D721Med (cell line): ENCODE measurements around the gene DCAF6.
A peak's percentile ranks its signal among the peaks of the same experiment; 100 is the strongest.
"Not testable (repeated sequence)": the region's sequence is repeated elsewhere in the genome, so short reads cannot be mapped to it uniquely, and the experiment has no call there.

Source experiments
- DNase-seq: peaks from one replicate; pipeline ENCODE4 v3.0.0; 2011; ENCODE audit warnings: low spot score; ENCODE audit not compliant: insufficient read length
- FAIRE-seq: peaks from 2 replicates; lab custom pipeline; 2011; peaks lifted over from hg19 to GRCh38; lab: Jason Lieb, UNC
- TF ChIP-seq, protein P1 (sequence below): IDR thresholded peaks from 2 replicates; pipeline ENCODE4 v1.5.1; 2012; ENCODE audit warnings: mild to moderate bottlenecking, control low read depth; ENCODE audit not compliant: insufficient read depth; ENCODE audit errors: missing control alignments

DCAF6 gene

GRCh38 chr1:167924102-167924501, 12.4 kb upstream of the DCAF6 start:
- TF ChIP-seq, protein P1, sequence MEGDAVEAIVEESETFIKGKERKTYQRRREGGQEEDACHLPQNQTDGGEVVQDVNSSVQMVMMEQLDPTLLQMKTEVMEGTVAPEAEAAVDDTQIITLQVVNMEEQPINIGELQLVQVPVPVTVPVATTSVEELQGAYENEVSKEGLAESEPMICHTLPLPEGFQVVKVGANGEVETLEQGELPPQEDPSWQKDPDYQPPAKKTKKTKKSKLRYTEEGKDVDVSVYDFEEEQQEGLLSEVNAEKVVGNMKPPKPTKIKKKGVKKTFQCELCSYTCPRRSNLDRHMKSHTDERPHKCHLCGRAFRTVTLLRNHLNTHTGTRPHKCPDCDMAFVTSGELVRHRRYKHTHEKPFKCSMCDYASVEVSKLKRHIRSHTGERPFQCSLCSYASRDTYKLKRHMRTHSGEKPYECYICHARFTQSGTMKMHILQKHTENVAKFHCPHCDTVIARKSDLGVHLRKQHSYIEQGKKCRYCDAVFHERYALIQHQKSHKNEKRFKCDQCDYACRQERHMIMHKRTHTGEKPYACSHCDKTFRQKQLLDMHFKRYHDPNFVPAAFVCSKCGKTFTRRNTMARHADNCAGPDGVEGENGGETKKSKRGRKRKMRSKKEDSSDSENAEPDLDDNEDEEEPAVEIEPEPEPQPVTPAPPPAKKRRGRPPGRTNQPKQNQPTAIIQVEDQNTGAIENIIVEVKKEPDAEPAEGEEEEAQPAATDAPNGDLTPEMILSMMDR = no peak
- DNase-seq (no peak), FAIRE-seq (peak; percentile 53)

GRCh38 chr1:167924543-167925231, 11.8 kb upstream of the DCAF6 start:
- no peak for DNase-seq
- no peak for FAIRE-seq
- TF ChIP-seq, protein P1 = no peak

GRCh38 chr1:167926486-167926997, 9.9 kb upstream of the DCAF6 start:
- DNase-seq (no peak), FAIRE-seq (no peak)
- TF ChIP-seq, protein P1 = no peak

DNA sequence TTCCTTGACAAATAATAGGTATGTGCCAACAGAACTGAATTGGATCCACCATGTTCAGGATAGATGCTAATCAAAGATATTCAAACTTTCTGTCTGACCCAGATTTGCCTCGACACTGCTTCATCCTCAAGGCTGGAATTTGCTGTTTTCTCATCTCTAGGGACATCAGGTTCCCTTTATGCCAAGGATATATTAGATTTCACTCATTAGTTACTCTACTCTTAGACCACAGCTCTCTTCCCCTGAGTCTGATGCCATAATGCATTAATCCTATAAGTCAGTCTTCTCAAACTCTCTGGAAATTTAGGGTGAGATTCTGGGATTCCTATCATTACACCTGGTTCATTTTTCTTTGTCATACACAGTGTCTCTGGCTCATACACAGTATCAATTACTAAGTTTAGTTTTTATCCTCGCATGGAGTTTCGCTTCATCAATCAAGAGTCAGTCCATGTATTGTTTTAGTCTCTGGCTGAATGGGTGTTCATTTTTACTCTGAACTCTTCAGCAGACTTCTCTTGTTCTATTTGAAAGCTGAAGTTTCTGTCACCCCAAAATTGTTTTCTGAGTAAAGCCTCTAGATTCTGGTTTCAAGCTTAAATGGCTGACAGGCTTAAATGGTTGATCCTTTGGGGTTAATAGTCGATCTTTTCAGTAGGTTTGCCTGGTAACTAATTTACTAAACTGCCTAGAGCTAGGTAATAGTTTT, 9.3 kb upstream of the DCAF6 start:
- TF ChIP-seq, protein P1 = no peak
- FAIRE-seq = no peak
- no peak for DNase-seq

- TF ChIP-seq, protein P1 = no peak
- no peak for DNase-seq
- FAIRE-seq = no peak
Measured at GRCh38 chr1:167928457-167928852, 8.0 kb upstream of the DCAF6 start.

DNA sequence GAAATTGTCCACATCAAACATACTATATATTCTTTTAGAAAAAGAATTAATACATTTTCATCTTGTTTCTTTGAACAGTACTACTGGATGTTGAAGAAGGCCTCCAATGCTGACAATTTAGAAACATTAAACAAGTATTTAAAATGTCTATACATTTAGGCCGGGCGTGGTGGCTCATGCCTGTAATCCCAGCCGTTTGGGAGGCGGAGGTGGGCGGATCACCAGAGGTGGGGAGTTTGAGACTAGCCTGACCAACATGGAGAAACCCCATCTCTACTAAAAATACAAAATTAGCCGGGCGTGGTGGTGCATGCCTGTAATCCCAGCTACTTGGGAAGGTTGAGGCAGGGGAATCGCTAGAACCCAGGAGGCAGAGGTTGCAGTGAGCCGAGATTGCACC, 7.6 kb upstream of the DCAF6 start:
- DNase-seq, FAIRE-seq: not testable (repeated sequence)

DNA sequence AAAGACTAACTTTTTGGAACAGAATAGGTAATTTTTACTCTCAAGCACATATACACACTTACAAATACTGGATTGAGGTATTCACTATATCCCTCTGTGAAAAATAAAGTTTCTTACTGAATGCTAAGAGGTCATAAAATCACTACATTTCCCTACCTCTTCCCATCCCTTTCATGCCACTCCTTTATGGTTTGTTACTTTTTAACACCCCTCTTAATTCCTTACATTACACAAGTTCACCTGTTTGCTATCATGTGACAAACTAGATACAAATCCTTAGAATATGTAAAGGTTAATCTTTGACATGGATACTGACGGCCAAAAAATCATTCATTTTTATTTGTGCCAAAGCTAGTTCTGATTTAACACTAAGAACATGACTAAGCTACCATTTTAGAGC, 6.8 kb upstream of the DCAF6 start:
- FAIRE-seq = no peak

More for the DNA sequence above, 6.8 kb upstream of the DCAF6 start:
- TF ChIP-seq, protein P1 = no peak
- no peak for DNase-seq
